B cell (primary cell): ENCODE data around the gene LRP2BP. TPM values are rescaled to one million over a fixed set of nuclear protein-coding genes. Genes with fewer than 3 reads are reported as not detected.
"Not testable (repeated sequence)": the region's sequence is repeated elsewhere in the genome, so short reads cannot be mapped to it uniquely, and the experiment has no call there.

Source experiments
- ATAC-seq: fragments of 200-7000 bp; cut with Tn5 transposase; one replicate; pipeline ENCODE4 v1.10.0; 2021; ENCODE audit warnings: low read depth, mild to moderate bottlenecking, moderate number of reproducible peaks, moderate library complexity
- CTCF ChIA-PET: fragments of 350-600 bp; sonication (Branson Sonifier 250); formaldehyde crosslinking; loops from one replicate; lab custom pipeline; 2021; ENCODE audit warnings: antibody characterized with exemption, inconsistent platforms; lab: Charles Lee
- POLR2A ChIA-PET: fragments of 350-600 bp; sonication (Branson Sonifier 250); formaldehyde crosslinking; loops from one replicate; lab custom pipeline; 2021; ENCODE audit warnings: antibody characterized with exemption; lab: Charles Lee
- DNase-seq: peaks from one replicate; pipeline ENCODE4 v3.0.0; 2013
- H2AFZ ChIP-seq: 2 replicates; pipeline ENCODE4 v1.6.1; 2012; ENCODE audit warnings: mild to moderate bottlenecking, low read depth, low read length; ENCODE audit not compliant: insufficient read depth, poor library complexity, severe bottlenecking
- H3K27ac ChIP-seq, 2 donors: 1 replicate in 1 of 2; 2 replicates in 1 of 2; pipeline ENCODE4 v1.5.1; 2012 to 2013; ENCODE audit warnings: low read length in 2 of 2, mild to moderate bottlenecking in 2 of 2, moderate library complexity in 1 of 2
- H3K27me3 ChIP-seq, 4 experiments: fragments of 200-600 bp in 1 of 4; sonication (generic) in 1 of 4; replicated peaks in 1 of 4; 1 replicate in 2 of 4; 2 replicates in 2 of 4; pipeline versions ENCODE4 v1.6.1 to v1.7.0; 2013 to 2016; ENCODE audit warnings: low read length in 3 of 4, mild to moderate bottlenecking in 2 of 4, mixed read lengths in 1 of 4, moderate library complexity in 1 of 4; ENCODE audit not compliant: insufficient read depth in 4 of 4, control insufficient read depth in 3 of 4; ENCODE audit errors: control extremely low read depth in 1 of 4
- H3K36me3 ChIP-seq, 2 experiments: replicated peaks in 1 of 2; 1 replicate in 1 of 2; 2 replicates in 1 of 2; pipeline versions ENCODE4 v1.6.1 to v1.7.1; 2013; ENCODE audit warnings: low read length in 1 of 2; ENCODE audit not compliant: insufficient read depth in 2 of 2, control insufficient read depth in 1 of 2; ENCODE audit errors: control extremely low read depth in 1 of 2, extremely low read depth in 1 of 2
- H3K4me1 ChIP-seq, 2 donors: fragments of 200-600 bp in 1 of 2; sonication (generic) in 1 of 2; 1 replicate in 1 of 2; 2 replicates in 1 of 2; pipeline versions ENCODE4 v1.5.1 to v1.6.1; 2013 to 2017; ENCODE audit warnings: low read length in 2 of 2; ENCODE audit not compliant: control insufficient read depth in 2 of 2, insufficient read depth in 2 of 2
- H3K4me2 ChIP-seq: replicated peaks from 2 replicates; pipeline ENCODE3; 2012; ENCODE audit warnings: mild to moderate bottlenecking, low read depth, low read length; ENCODE audit not compliant: poor library complexity, severe bottlenecking
- H3K4me3 ChIP-seq, 5 experiments: fragments of 200-600 bp in 1 of 5; sonication (generic) in 1 of 5; 1 replicate in 3 of 5; 2 replicates in 2 of 5; pipeline versions ENCODE4 v1.5.1 to v1.7.0; 2011 to 2016; ENCODE audit warnings: low read length in 4 of 5, mild to moderate bottlenecking in 4 of 5, low read depth in 2 of 5, control low read depth in 1 of 5, moderate library complexity in 1 of 5; ENCODE audit not compliant: insufficient read depth in 1 of 5; ENCODE audit errors: control extremely low read depth in 1 of 5, extremely low read depth in 1 of 5
- H3K79me2 ChIP-seq: fragments of 200-600 bp; sonication (generic); one replicate; pipeline ENCODE4 v1.6.0; 2016; ENCODE audit warnings: low read length; ENCODE audit not compliant: control insufficient read depth, insufficient read depth
- H3K9ac ChIP-seq: fragments of 200-600 bp; sonication (generic); 2 replicates; pipeline ENCODE4 v1.6.1; 2017; ENCODE audit warnings: mild to moderate bottlenecking, low read length, moderate library complexity
- H3K9me3 ChIP-seq, 3 donors: one replicate each; pipeline versions ENCODE4 v1.6.1 to v1.7.1; 2013; ENCODE audit warnings: low read length in 2 of 3; ENCODE audit not compliant: control insufficient read depth in 2 of 3, insufficient read depth in 1 of 3; ENCODE audit errors: control extremely low read depth in 1 of 3
- H4K20me1 ChIP-seq: 2 replicates; pipeline ENCODE4 v1.6.0; 2012; ENCODE audit warnings: mild to moderate bottlenecking, low read length; ENCODE audit not compliant: insufficient read depth, control insufficient read depth, poor library complexity, severe bottlenecking
- H3K27ac Mint-ChIP-seq: one replicate; pipeline ENCODE4 v1.8.0; 2021; ENCODE audit warnings: mixed read lengths
- H3K27me3 Mint-ChIP-seq: one replicate; pipeline ENCODE4 v1.8.0; 2021; ENCODE audit warnings: mixed read lengths
- H3K4me1 Mint-ChIP-seq: one replicate; pipeline ENCODE4 v1.8.0; 2021; ENCODE audit warnings: mixed read lengths
- H3K4me3 Mint-ChIP-seq: one replicate; pipeline ENCODE4 v1.8.0; 2021; ENCODE audit warnings: mixed read lengths
- H3K9me3 Mint-ChIP-seq: one replicate; pipeline ENCODE4 v1.8.0; 2022; ENCODE audit warnings: mixed read lengths; ENCODE audit not compliant: insufficient read depth
- EZH2 ChIP-seq: IDR thresholded peaks from 2 replicates; pipeline ENCODE4 v1.6.1; 2012; ENCODE audit warnings: borderline replicate concordance, low read depth, mild to moderate bottlenecking, moderate library complexity, low read length; ENCODE audit not compliant: insufficient read depth, poor library complexity, severe bottlenecking
- WGBS: methylation state at CpG from one replicate; pipeline ENCODE4 v1.1.5; 2013; ENCODE audit warnings: missing lambda C conversion rate; ENCODE audit not compliant: insufficient coverage; 5-methylcytosine and 5-hydroxymethylcytosine counted together
- intact Hi-C: fragments of 100-400 bp; cut with micrococcal nuclease; formaldehyde crosslinking; loops from one replicate; pipeline ENCODE4 v1.10.0; 2022
- polyA plus RNA-seq: library from polyadenylated mRNA; depleted of rRNA; stranded (reverse); fragments of >200 nt; gene quantifications from 2 replicates; pipeline ENCODE4 v1.2.3, GENCODE V29; 2012
- total RNA-seq, 2 donors: library from RNA; stranded (reverse); fragments of 120-200 nt in 1 of 2; gene quantifications; 1 replicate in 1 of 2; 2 replicates in 1 of 2; pipeline versions ENCODE4 v1.2.3 to v1.2.4, GENCODE V29; 2013 to 2022
- TF ChIP-seq, protein P1 (sequence below): fragments of 200-600 bp; IDR thresholded peaks from one replicate; pipeline ENCODE4 v1.8.0; 2022; ENCODE audit warnings: antibody characterized with exemption, mild to moderate bottlenecking

The LRP2BP gene
- total and polyA plus RNA-seq, 2 donors (not counting 1 experiment from before 2014, with no cell fraction given) = 0.15 to 1.6 TPM

DNA sequence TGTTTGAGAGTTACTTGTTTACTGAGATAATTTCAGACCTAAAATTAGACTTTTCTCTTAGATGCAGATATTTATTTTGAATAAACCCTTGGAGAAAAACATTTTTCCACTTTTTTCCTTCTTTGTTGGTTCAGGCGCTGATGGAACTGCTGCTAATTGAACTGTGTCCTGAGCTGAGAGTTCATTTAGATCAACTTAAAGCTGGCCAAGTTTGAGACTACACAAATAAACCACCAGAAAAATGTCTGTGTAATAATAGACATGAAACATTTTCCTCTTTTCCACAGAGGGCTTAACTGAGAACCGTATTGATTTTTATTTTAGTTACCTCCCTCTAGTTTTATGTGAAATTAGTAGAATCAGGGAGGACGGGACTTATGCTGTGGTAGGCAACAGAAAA, 32.5 kb downstream of the LRP2BP start:
- Histone ChIP-seq H2AFZ (no peak overlapping the region), H3K4me3 (no peak overlapping the region), H3K27ac (no peak overlapping the region), H3K9me3 (no peaks in the 10 kb centered on the region), H3K9ac (no peak overlapping the region), H3K79me2 (no peaks in the 10 kb centered on the region), H4K20me1 (no peaks in the 10 kb centered on the region), H3K4me2 (no peak overlapping the region), H3K4me1 (no peaks in the 10 kb centered on the region), H3K27me3 (no peaks in the 10 kb centered on the region), H3K36me3 (peaks cover 5 to 18% of the 10 kb centered on the region in 2 experiments)
- Mint-ChIP-seq H3K27ac (no peak overlapping the region), H3K4me3 (no peak overlapping the region), H3K4me1 (peaks cover 3% of the 10 kb centered on the region), H3K27me3 (no peaks in the 10 kb centered on the region), H3K9me3 (no peaks in the 10 kb centered on the region)
- POLR2A ChIA-PET = no interaction called here
- TF ChIP-seq, protein P1, sequence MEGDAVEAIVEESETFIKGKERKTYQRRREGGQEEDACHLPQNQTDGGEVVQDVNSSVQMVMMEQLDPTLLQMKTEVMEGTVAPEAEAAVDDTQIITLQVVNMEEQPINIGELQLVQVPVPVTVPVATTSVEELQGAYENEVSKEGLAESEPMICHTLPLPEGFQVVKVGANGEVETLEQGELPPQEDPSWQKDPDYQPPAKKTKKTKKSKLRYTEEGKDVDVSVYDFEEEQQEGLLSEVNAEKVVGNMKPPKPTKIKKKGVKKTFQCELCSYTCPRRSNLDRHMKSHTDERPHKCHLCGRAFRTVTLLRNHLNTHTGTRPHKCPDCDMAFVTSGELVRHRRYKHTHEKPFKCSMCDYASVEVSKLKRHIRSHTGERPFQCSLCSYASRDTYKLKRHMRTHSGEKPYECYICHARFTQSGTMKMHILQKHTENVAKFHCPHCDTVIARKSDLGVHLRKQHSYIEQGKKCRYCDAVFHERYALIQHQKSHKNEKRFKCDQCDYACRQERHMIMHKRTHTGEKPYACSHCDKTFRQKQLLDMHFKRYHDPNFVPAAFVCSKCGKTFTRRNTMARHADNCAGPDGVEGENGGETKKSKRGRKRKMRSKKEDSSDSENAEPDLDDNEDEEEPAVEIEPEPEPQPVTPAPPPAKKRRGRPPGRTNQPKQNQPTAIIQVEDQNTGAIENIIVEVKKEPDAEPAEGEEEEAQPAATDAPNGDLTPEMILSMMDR = no peak
- no peak for TF ChIP-seq EZH2
- WGBS = no CpG with 5 or more reads among the region's 3 CpGs
- intact Hi-C loops = no loop called here
- ATAC-seq (no peak), DNase-seq (no peak)
- CTCF ChIA-PET = no interaction called here

DNA sequence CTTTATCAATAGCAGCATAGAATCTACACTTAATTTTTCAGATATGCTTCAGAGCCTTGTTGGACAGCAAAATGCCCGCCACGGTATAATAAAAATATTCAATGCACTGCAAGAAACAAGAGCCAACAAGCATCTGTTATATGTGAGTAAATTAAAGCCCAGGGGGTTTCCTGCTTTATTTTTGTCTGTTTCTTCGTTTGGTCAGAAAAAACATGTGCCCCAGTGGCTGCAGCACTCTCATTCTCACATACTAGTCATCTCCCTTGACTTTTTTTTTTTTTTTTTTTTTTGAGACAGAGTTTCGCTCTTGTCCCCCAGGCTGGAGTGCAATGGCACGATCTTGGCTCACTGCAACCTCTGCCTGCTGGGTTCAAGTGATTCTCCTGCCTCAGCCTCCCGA, 33.2 kb downstream of the LRP2BP start:
- CTCF ChIA-PET, H3K4me3 Mint-ChIP-seq, H3K4me1 ChIP-seq, H3K79me2 ChIP-seq, H3K27me3 ChIP-seq, POLR2A ChIA-PET, H3K9me3 Mint-ChIP-seq, ATAC-seq, H3K4me3 ChIP-seq, H2AFZ ChIP-seq, H3K4me1 Mint-ChIP-seq, H3K9me3 ChIP-seq, H3K9ac ChIP-seq, DNase-seq, H3K4me2 ChIP-seq, intact Hi-C loops, H3K27ac Mint-ChIP-seq, H3K27ac ChIP-seq, H3K27me3 Mint-ChIP-seq, H4K20me1 ChIP-seq: not testable (repeated sequence)
- peaks cover 5 to 22% of the 10 kb centered on the region in 2 experiments for H3K36me3 ChIP-seq
- 94% methylated on average over 2 of the region's 6 CpGs for WGBS
